HG03159 (cell line): ENCODE data around the gene FGF19.

Source experiments
- ATAC-seq: cut with Tn5 transposase; IDR thresholded peaks from one replicate; pipeline ENCODE4 v1.9.1; 2021; ENCODE audit warnings: mild to moderate bottlenecking, moderate library complexity; ENCODE audit not compliant: unreplicated experiment

The FGF19 gene

GRCh38 chr11:69657911-69658625 is 45.8 kb downstream of the FGF19 start:
- ATAC-seq, result no peak

- no peak for ATAC-seq
Measured at GRCh38 chr11:69657456-69657910, 46.3 kb downstream of the FGF19 start.

GRCh38 chr11:69656536-69657455 is 47.0 kb downstream of the FGF19 start:
- no peak for ATAC-seq

- ATAC-seq, result no peak
Measured at GRCh38 chr11:69655479-69656428, 48.1 kb downstream of the FGF19 start.

GRCh38 chr11:69654660-69655478 is 49.0 kb downstream of the FGF19 start:
- no peak for ATAC-seq

GRCh38 chr11:69654001-69654659 is 49.7 kb downstream of the FGF19 start:
- ATAC-seq, result no peak

- ATAC-seq, result no peak
Measured at GRCh38 chr11:69653406-69653960, 50.3 kb downstream of the FGF19 start.

GRCh38 chr11:69652999-69653398 is 50.8 kb downstream of the FGF19 start:
- no peak for ATAC-seq

- no peak for ATAC-seq
Measured at GRCh38 chr11:69651834-69652620, 51.8 kb downstream of the FGF19 start.

GRCh38 chr11:69650832-69651344 is 52.9 kb downstream of the FGF19 start:
- ATAC-seq, result no peak

GRCh38 chr11:69650081-69650831 is 53.6 kb downstream of the FGF19 start:
- no peak for ATAC-seq

- no peak for ATAC-seq
Measured at GRCh38 chr11:69649576-69649900, 54.3 kb downstream of the FGF19 start.

GRCh38 chr11:69648679-69649575 is 54.9 kb downstream of the FGF19 start:
- ATAC-seq, result no peak
